NCI-H526 (cell line): Measurements from ENCODE around the gene GALNT18.
"Not testable (repeated sequence)": the region's sequence is repeated elsewhere in the genome, so short reads cannot be mapped to it uniquely, and the experiment has no call there.

Experiments used
- DNase-seq, 2 experiments: peaks; one replicate each; lab custom pipeline; 2025; lab: John Stamatoyannopoulos, UW

Gene GALNT18

GRCh38 chr11:11383995-11384394, 237.8 kb downstream of the GALNT18 start:
- DNase-seq, result no peak

- DNase-seq, result no peak
These were observed 238.8 kb downstream of the GALNT18 start for GRCh38 chr11:11382858-11383532.

GRCh38 chr11:11381471-11382105, 240.2 kb downstream of the GALNT18 start:
- DNase-seq, result no peak

- no peak for DNase-seq
These were observed 240.9 kb downstream of the GALNT18 start for GRCh38 chr11:11380883-11381282.

- DNase-seq, result no peak
These were observed 241.5 kb downstream of the GALNT18 start for GRCh38 chr11:11380340-11380739.

- no peak for DNase-seq
These were observed 242.1 kb downstream of the GALNT18 start for GRCh38 chr11:11379661-11380060.

- DNase-seq, result no peak
These were observed 243.4 kb downstream of the GALNT18 start for GRCh38 chr11:11378184-11378940.

- DNase-seq, result no peak
These were observed 247.3 kb downstream of the GALNT18 start for GRCh38 chr11:11374358-11375148.

- no peak for DNase-seq
These were observed 247.9 kb downstream of the GALNT18 start for GRCh38 chr11:11373934-11374333.

- DNase-seq, result no peak
These were observed 249.3 kb downstream of the GALNT18 start for GRCh38 chr11:11372461-11372860.

- no peak for DNase-seq
These were observed 250.9 kb downstream of the GALNT18 start for GRCh38 chr11:11370962-11371303.

GRCh38 chr11:11370255-11370961, 251.4 kb downstream of the GALNT18 start:
- DNase-seq, result no peak

GRCh38 chr11:11366793-11367192, 255.0 kb downstream of the GALNT18 start:
- no peak for DNase-seq

GRCh38 chr11:11363674-11364073, 258.1 kb downstream of the GALNT18 start:
- DNase-seq, result no peak

GRCh38 chr11:11359611-11360010, 262.2 kb downstream of the GALNT18 start:
- no peak for DNase-seq

- no peak for DNase-seq
These were observed 265.0 kb downstream of the GALNT18 start for GRCh38 chr11:11356842-11357241.

- not testable (repeated sequence) for DNase-seq
These were observed 268.9 kb downstream of the GALNT18 start, which contains the start of gene CSNK2A3 for GRCh38 chr11:11352878-11353277. TSS of gene CSNK2A3 (minus strand) at chr11:11353250. CDS start at chr11:11353119, 131 bp downstream.

GRCh38 chr11:11351851-11352250, 270.0 kb downstream of the GALNT18 start:
- DNase-seq, result not testable (repeated sequence)

GRCh38 chr11:11351042-11351586, 270.7 kb downstream of the GALNT18 start:
- DNase-seq, result no peak

- no peak for DNase-seq
These were observed 271.9 kb downstream of the GALNT18 start for GRCh38 chr11:11349870-11350337.
